HL-60 (cell line): ENCODE measurements around the gene SLC22A17.

Source experiments
- DNase-seq, 2 experiments: peaks; one replicate each; pipeline ENCODE4 v3.0.0-alpha.2; 2010 to 2020; ENCODE audit warnings: low read depth in 1 of 2, low spot score in 1 of 2
- H3K27ac ChIP-seq: fragments of 250-450 bp; sonication (Bioruptor Pico); replicated peaks from 2 replicates; pipeline ENCODE4 v1.5.1; 2020; ENCODE audit warnings: mild to moderate bottlenecking, moderate library complexity
- H3K27me3 ChIP-seq: fragments of 250-450 bp; sonication (Bioruptor Pico); 2 replicates; pipeline ENCODE4 v1.5.1; 2021; ENCODE audit warnings: mild to moderate bottlenecking, moderate library complexity; ENCODE audit not compliant: insufficient read depth, poor library complexity, severe bottlenecking
- H3K4me3 ChIP-seq: replicated peaks from 2 replicates; pipeline ENCODE4 v1.5.1; 2011; ENCODE audit warnings: mild to moderate bottlenecking, control low read depth, low read length; ENCODE audit not compliant: insufficient read depth
- GABPA ChIP-seq: IDR thresholded peaks from 2 replicates; pipeline ENCODE4 v1.6.1; 2012; ENCODE audit warnings: low read depth
- POLR2AphosphoS5 ChIP-seq: IDR thresholded peaks from 2 replicates; pipeline ENCODE4 v1.6.1; 2012; ENCODE audit warnings: low read depth
- SPI1 ChIP-seq: IDR thresholded peaks from 2 replicates; pipeline ENCODE4 v1.6.1; 2012; ENCODE audit warnings: low read depth, mild to moderate bottlenecking, borderline replicate concordance
- TF ChIP-seq, protein P1 (sequence below): IDR thresholded peaks from one replicate; pipeline ENCODE4 v1.5.1; 2011; ENCODE audit warnings: low read length, control low read depth, inconsistent platforms; ENCODE audit not compliant: insufficient read depth
- TF ChIP-seq, protein P2 (sequence below): IDR thresholded peaks from 2 replicates; pipeline ENCODE4 v1.6.1; 2012; ENCODE audit warnings: low read depth; ENCODE audit not compliant: insufficient replicate concordance

SLC22A17 gene

DNA sequence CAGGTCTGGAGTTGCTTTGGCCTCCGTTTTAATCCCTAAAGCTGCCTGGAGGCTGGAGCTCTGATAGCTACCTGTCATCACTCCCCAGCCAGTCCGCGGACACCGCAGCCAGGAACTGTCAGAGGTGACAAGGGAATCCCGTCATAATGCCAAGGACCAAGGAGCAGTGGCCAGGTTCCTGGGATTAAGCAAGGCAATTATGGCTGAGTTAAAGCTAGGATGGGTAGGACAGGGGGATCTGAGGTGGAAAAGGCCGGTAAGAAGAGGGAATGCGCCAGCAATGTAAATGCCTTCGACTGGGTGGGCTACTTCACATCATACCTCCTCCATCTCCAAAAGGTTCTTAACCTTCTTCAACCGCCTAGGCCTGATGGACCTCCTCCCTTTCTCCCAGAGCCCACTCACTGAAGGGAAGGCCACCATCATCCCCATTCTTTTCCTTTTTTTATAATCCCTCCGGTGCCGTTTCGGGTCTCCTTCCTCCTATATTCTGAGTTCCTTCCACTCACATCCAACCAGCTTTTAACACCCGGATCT is 51.9 kb downstream of the SLC22A17 start:
- TF ChIP-seq, protein P1, sequence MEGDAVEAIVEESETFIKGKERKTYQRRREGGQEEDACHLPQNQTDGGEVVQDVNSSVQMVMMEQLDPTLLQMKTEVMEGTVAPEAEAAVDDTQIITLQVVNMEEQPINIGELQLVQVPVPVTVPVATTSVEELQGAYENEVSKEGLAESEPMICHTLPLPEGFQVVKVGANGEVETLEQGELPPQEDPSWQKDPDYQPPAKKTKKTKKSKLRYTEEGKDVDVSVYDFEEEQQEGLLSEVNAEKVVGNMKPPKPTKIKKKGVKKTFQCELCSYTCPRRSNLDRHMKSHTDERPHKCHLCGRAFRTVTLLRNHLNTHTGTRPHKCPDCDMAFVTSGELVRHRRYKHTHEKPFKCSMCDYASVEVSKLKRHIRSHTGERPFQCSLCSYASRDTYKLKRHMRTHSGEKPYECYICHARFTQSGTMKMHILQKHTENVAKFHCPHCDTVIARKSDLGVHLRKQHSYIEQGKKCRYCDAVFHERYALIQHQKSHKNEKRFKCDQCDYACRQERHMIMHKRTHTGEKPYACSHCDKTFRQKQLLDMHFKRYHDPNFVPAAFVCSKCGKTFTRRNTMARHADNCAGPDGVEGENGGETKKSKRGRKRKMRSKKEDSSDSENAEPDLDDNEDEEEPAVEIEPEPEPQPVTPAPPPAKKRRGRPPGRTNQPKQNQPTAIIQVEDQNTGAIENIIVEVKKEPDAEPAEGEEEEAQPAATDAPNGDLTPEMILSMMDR = no peak
- TF ChIP-seq, protein P2, sequence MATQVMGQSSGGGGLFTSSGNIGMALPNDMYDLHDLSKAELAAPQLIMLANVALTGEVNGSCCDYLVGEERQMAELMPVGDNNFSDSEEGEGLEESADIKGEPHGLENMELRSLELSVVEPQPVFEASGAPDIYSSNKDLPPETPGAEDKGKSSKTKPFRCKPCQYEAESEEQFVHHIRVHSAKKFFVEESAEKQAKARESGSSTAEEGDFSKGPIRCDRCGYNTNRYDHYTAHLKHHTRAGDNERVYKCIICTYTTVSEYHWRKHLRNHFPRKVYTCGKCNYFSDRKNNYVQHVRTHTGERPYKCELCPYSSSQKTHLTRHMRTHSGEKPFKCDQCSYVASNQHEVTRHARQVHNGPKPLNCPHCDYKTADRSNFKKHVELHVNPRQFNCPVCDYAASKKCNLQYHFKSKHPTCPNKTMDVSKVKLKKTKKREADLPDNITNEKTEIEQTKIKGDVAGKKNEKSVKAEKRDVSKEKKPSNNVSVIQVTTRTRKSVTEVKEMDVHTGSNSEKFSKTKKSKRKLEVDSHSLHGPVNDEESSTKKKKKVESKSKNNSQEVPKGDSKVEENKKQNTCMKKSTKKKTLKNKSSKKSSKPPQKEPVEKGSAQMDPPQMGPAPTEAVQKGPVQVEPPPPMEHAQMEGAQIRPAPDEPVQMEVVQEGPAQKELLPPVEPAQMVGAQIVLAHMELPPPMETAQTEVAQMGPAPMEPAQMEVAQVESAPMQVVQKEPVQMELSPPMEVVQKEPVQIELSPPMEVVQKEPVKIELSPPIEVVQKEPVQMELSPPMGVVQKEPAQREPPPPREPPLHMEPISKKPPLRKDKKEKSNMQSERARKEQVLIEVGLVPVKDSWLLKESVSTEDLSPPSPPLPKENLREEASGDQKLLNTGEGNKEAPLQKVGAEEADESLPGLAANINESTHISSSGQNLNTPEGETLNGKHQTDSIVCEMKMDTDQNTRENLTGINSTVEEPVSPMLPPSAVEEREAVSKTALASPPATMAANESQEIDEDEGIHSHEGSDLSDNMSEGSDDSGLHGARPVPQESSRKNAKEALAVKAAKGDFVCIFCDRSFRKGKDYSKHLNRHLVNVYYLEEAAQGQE = no peak
- TF ChIP-seq GABPA = no peak
- TF ChIP-seq POLR2AphosphoS5 = no peak
- TF ChIP-seq SPI1 = no peak
- H3K4me3 ChIP-seq = peak overlapping the region; percentile 49
- no peaks in the 10 kb centered on the region for H3K27me3 ChIP-seq
- peak in 1 of 2 experiments; percentile 17 for DNase-seq
- peak overlapping the region; percentile 91 for H3K27ac ChIP-seq

DNA sequence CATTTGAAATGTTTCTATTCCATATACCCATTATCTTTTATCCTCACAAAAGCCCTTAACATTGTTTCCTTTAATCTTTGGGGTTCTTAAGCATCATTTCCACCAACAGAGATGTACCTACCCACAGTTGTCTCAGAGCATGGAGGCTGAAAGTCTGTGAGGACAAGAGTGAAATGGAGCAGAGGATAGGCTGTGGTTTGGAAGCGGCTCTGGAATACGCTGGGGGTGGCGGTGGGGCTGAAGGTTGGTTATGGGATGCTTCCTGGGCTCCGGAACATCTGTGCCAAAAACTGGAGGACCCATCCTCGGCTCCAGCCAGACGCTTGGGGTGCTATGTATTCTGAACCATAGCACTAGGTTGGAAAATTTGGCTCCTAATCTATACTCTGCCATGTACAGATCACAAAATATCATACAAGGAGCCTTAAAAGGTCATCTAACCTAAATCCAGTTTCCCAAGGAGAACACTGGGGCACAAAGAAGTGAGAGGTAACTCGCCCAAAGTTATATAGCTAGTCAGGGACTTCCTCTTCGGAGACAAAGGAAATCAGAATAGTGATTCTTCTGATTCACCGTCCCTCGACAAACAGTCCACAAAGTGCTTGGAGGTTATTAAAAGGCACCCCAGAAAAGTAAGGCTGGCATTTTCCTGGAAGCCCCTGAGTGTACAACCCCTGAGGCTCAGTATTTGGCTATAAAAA is 52.6 kb downstream of the SLC22A17 start:
- H3K27me3 ChIP-seq = no peaks in the 10 kb centered on the region
- no peak for DNase-seq
- H3K27ac ChIP-seq = peak overlapping the region; percentile 91
- TF ChIP-seq SPI1 = peak; percentile 70
- TF ChIP-seq, protein P2 = no peak
- peak overlapping the region; percentile 49 for H3K4me3 ChIP-seq

DNA sequence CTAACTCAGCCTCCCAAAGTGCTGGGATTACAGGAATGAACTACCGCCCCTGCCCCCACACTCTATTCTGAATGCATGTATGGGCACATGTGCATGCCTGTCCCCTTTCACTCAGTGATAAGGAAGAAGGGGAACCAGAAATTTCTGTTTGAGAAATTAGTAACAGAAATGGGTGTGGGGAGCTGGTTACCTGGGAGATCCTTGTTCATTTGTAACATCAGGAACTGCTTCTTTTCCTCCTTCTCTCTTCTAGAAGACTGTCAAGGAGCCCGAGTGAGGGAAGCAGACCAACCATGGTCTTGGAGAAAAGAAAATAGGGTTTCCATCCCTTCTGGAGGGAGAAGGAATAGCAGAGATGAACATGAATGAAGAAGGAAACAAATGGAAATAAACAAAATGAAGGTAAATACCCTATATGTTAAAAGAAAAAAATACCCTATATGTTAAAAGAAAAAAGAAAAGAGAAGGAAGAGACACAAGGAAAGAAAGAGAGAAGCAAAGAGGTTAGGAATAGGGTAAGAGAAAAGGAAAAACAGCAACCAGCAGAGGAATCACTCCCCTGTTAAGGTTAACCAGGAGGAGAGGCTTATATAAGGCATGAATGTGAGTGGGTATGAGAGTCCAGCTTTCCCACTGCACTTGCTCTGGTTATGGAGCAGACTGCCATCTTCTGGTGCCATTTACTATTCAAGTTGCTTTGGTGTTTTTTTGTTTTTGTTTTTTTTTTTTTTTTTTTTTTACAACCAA is 53.3 kb downstream of the SLC22A17 start:
- H3K27me3 ChIP-seq = no peaks in the 10 kb centered on the region
- H3K4me3 ChIP-seq = no peak overlapping the region
- no peak overlapping the region for H3K27ac ChIP-seq
- TF ChIP-seq POLR2AphosphoS5 (no peak), SPI1 (no peak), GABPA (no peak)
- TF ChIP-seq, protein P2 = no peak
- TF ChIP-seq, protein P1 = no peak
- DNase-seq = peak in 1 of 2 experiments; percentile 31
